SK-N-SH treated with all-trans-retinoic acid at 6 μM for 48 hours (cell line): ENCODE measurements around the gene ENTHD1.

Experiments
- ATAC-seq: fragments of 200-7000 bp; cut with Tn5 transposase; 3 replicates; pipeline ENCODE4 v1.9.1; 2020; ENCODE audit warnings: mild to moderate bottlenecking, moderate library complexity
- ARNTL ChIP-seq: fragments of 450-650 bp; formaldehyde crosslinking; IDR thresholded peaks from 2 replicates; pipeline ENCODE4 v1.5.0; 2020; ENCODE audit warnings: low read depth, mild to moderate bottlenecking, moderate library complexity, borderline replicate concordance
- BACH2 ChIP-seq: fragments of 250-450 bp; sonication (Bioruptor Pico); IDR thresholded peaks from 2 replicates; pipeline ENCODE4 v1.9.0; 2021; ENCODE audit warnings: mild to moderate bottlenecking, borderline replicate concordance
- CREB5 ChIP-seq: fragments of 250-450 bp; sonication (Bioruptor Pico); IDR thresholded peaks from 2 replicates; pipeline ENCODE4 v1.5.1; 2020; ENCODE audit warnings: low read depth, mild to moderate bottlenecking, moderate library complexity
- CSDC2 ChIP-seq: fragments of 250-450 bp; sonication (Bioruptor Pico); IDR thresholded peaks from 2 replicates; pipeline ENCODE4 v1.5.0; 2020; ENCODE audit warnings: mild to moderate bottlenecking, moderate library complexity
- CSRNP3 ChIP-seq: fragments of 250-450 bp; sonication (Bioruptor Pico); IDR thresholded peaks from 2 replicates; pipeline ENCODE4 v1.5.1; 2021; ENCODE audit warnings: mild to moderate bottlenecking, moderate library complexity
- ESRRG ChIP-seq: fragments of 250-450 bp; sonication (Bioruptor Pico); IDR thresholded peaks from 2 replicates; pipeline ENCODE4 v1.6.1; 2021; ENCODE audit warnings: mild to moderate bottlenecking
- GLIS3 ChIP-seq: fragments of 250-450 bp; sonication (Bioruptor Pico); IDR thresholded peaks from 2 replicates; pipeline ENCODE4 v1.5.0; 2020; ENCODE audit warnings: mild to moderate bottlenecking, moderate library complexity
- ISL1 ChIP-seq: fragments of 250-450 bp; sonication (Bioruptor Pico); IDR thresholded peaks from 2 replicates; pipeline ENCODE4 v2.1.2; 2022; ENCODE audit warnings: mild to moderate bottlenecking, moderate library complexity
- OSR1 ChIP-seq: fragments of 250-450 bp; sonication (Bioruptor Pico); IDR thresholded peaks from 2 replicates; pipeline ENCODE4 v1.8.0; 2022; ENCODE audit warnings: moderate library complexity, mild to moderate bottlenecking, inconsistent platforms
- PATZ1 ChIP-seq: fragments of 250-450 bp; sonication (Bioruptor Pico); IDR thresholded peaks from 2 replicates; pipeline ENCODE4 v1.8.0; 2020; ENCODE audit warnings: mild to moderate bottlenecking, moderate library complexity, borderline replicate concordance
- POU6F1 ChIP-seq: fragments of 250-450 bp; sonication (Bioruptor Pico); IDR thresholded peaks from 2 replicates; pipeline ENCODE4 v1.8.0; 2021; ENCODE audit warnings: low read depth, mild to moderate bottlenecking, moderate library complexity, borderline replicate concordance
- PPARA ChIP-seq: fragments of 250-450 bp; sonication (Bioruptor Pico); IDR thresholded peaks from 2 replicates; pipeline ENCODE4 v1.5.0; 2020; ENCODE audit warnings: mild to moderate bottlenecking, borderline replicate concordance
- RARB ChIP-seq: fragments of 250-450 bp; sonication (Bioruptor Pico); IDR thresholded peaks from 2 replicates; pipeline ENCODE4 v1.8.0; 2021; ENCODE audit warnings: mild to moderate bottlenecking, moderate library complexity
- SNAI2 ChIP-seq: fragments of 250-450 bp; sonication (Bioruptor Pico); IDR thresholded peaks from 2 replicates; pipeline ENCODE4 v1.5.0; 2020; ENCODE audit warnings: mild to moderate bottlenecking, moderate library complexity
- TCF4 ChIP-seq: fragments of 250-450 bp; sonication (Bioruptor Pico); IDR thresholded peaks from 2 replicates; pipeline ENCODE4 v1.8.0; 2021; ENCODE audit warnings: mild to moderate bottlenecking, moderate library complexity, borderline replicate concordance
- TOX ChIP-seq: fragments of 250-450 bp; sonication (Bioruptor Pico); IDR thresholded peaks from 2 replicates; pipeline ENCODE4 v1.8.0; 2021; ENCODE audit warnings: mild to moderate bottlenecking, moderate library complexity, borderline replicate concordance
- ZC3H10 ChIP-seq: fragments of 250-450 bp; sonication (Bioruptor Pico); IDR thresholded peaks from 2 replicates; pipeline ENCODE4 v1.5.1; 2021; ENCODE audit warnings: mild to moderate bottlenecking, moderate library complexity
- ZFP30 ChIP-seq: fragments of 450-650 bp; formaldehyde crosslinking; IDR thresholded peaks from 2 replicates; pipeline ENCODE4 v1.5.0; 2022; ENCODE audit warnings: mild to moderate bottlenecking, moderate library complexity
- ZNF565 ChIP-seq: fragments of 450-650 bp; formaldehyde crosslinking; conservative IDR thresholded peaks from 2 replicates; pipeline ENCODE4 v1.5.0; 2020; ENCODE audit warnings: low read depth, mild to moderate bottlenecking, moderate library complexity
- ZNF70 ChIP-seq: fragments of 450-650 bp; formaldehyde crosslinking; IDR thresholded peaks from 2 replicates; pipeline ENCODE4 v1.5.0; 2020; ENCODE audit warnings: mild to moderate bottlenecking, moderate library complexity
- ZNF8 ChIP-seq: fragments of 450-650 bp; formaldehyde crosslinking; IDR thresholded peaks from 2 replicates; pipeline ENCODE4 v1.5.0; 2020; ENCODE audit warnings: mild to moderate bottlenecking, moderate library complexity
- TF ChIP-seq, protein P1 (sequence below): fragments of 250-450 bp; sonication (Bioruptor Pico); IDR thresholded peaks from 2 replicates; pipeline ENCODE4 v1.5.0; 2020; ENCODE audit warnings: mild to moderate bottlenecking, moderate library complexity

The ENTHD1 gene

GRCh38 chr22:39833093-39833492 lies 60.5 kb downstream of the ENTHD1 start (continued):
- TF ChIP-seq, protein P1, sequence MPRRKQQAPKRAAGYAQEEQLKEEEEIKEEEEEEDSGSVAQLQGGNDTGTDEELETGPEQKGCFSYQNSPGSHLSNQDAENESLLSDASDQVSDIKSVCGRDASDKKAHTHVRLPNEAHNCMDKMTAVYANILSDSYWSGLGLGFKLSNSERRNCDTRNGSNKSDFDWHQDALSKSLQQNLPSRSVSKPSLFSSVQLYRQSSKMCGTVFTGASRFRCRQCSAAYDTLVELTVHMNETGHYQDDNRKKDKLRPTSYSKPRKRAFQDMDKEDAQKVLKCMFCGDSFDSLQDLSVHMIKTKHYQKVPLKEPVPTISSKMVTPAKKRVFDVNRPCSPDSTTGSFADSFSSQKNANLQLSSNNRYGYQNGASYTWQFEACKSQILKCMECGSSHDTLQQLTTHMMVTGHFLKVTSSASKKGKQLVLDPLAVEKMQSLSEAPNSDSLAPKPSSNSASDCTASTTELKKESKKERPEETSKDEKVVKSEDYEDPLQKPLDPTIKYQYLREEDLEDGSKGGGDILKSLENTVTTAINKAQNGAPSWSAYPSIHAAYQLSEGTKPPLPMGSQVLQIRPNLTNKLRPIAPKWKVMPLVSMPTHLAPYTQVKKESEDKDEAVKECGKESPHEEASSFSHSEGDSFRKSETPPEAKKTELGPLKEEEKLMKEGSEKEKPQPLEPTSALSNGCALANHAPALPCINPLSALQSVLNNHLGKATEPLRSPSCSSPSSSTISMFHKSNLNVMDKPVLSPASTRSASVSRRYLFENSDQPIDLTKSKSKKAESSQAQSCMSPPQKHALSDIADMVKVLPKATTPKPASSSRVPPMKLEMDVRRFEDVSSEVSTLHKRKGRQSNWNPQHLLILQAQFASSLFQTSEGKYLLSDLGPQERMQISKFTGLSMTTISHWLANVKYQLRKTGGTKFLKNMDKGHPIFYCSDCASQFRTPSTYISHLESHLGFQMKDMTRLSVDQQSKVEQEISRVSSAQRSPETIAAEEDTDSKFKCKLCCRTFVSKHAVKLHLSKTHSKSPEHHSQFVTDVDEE, result no peak
- TF ChIP-seq ARNTL (CRISPR knock-in tag), result no peak
- no peak for TF ChIP-seq ZNF8 (CRISPR knock-in tag)

DNA sequence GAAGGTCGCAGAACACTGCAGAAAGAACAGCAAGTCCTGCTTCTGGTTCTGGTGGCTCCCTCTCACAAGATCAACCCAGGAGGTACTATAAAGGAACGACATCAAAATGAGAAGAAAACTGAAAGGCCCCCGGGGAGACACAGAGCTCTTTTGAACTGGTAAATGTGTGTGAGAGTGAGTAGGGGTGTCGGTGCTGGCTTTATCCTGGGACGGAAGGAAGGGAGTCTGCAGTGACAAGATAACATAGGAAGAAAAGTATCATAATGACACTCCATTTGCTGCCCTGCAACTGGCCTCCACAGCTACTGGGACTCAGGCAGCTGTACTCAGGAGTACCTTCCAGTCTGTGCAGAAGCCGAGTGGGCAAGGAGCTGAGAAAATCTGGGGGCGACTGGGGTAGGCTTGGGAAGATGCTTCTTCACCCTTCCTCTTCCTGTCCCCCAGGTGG lies 60.9 kb downstream of the ENTHD1 start:
- TF ChIP-seq POU6F1 (CRISPR knock-in tag) (no peak), RARB (CRISPR knock-in tag) (no peak), TOX (CRISPR knock-in tag) (no peak), SNAI2 (CRISPR knock-in tag) (no peak)
- no peak for ATAC-seq

- no peak for ATAC-seq
- TF ChIP-seq PATZ1 (CRISPR knock-in tag), result no peak
- no peak for TF ChIP-seq ARNTL (CRISPR knock-in tag)
- TF ChIP-seq OSR1 (CRISPR knock-in tag), result no peak
- TF ChIP-seq TCF4, result no peak
- TF ChIP-seq CREB5 (CRISPR knock-in tag), result no peak
- no peak for TF ChIP-seq PPARA (CRISPR knock-in tag)
- TF ChIP-seq ISL1 (CRISPR knock-in tag), result no peak
- no peak for TF ChIP-seq SNAI2 (CRISPR knock-in tag)
- TF ChIP-seq GLIS3 (CRISPR knock-in tag), result no peak
- no peak for TF ChIP-seq ZFP30 (CRISPR knock-in tag)
- no peak for TF ChIP-seq TOX (CRISPR knock-in tag)
- TF ChIP-seq, protein P1, result no peak
- no peak for TF ChIP-seq ZNF565 (CRISPR knock-in tag)
- TF ChIP-seq ZC3H10, result no peak
These were observed 67.9 kb downstream of the ENTHD1 start for GRCh38 chr22:39825661-39826102.

GRCh38 chr22:39821008-39821407 lies 72.6 kb downstream of the ENTHD1 start:
- ATAC-seq, result no peak
- TF ChIP-seq TCF4 (no peak), ZFP30 (CRISPR knock-in tag) (no peak), ZC3H10 (no peak), ZNF70 (CRISPR knock-in tag) (no peak), GLIS3 (CRISPR knock-in tag) (no peak), ESRRG (CRISPR knock-in tag) (no peak), RARB (CRISPR knock-in tag) (no peak), CSRNP3 (CRISPR knock-in tag) (no peak), CSDC2 (CRISPR knock-in tag) (no peak), BACH2 (CRISPR knock-in tag) (no peak)
- TF ChIP-seq, protein P1, result no peak
